Lower lobe of right lung (tissue), 2 donors: ENCODE data around the gene GIMAP8. TPM values are rescaled to one million over a fixed set of nuclear protein-coding genes. Genes with fewer than 3 reads are reported as not detected.

Experiments
- ATAC-seq, 2 donors: fragments of 200-7000 bp; cut with Tn5 transposase; one replicate each; pipeline ENCODE4 v1.9.1; 2020 to 2022; ENCODE audit warnings: mild to moderate bottlenecking in 2 of 2, moderate library complexity in 2 of 2
- DNase-seq: peaks from one replicate; pipeline ENCODE4 v3.0.0-alpha.2; 2020
- H3K27ac ChIP-seq: fragments of 200-600 bp; one replicate; pipeline ENCODE4 v1.8.0; 2022
- H3K27me3 ChIP-seq: fragments of 200-600 bp; one replicate; pipeline ENCODE4 v1.8.0; 2022; ENCODE audit warnings: low read depth
- H3K36me3 ChIP-seq: fragments of 200-600 bp; one replicate; pipeline ENCODE4 v1.8.0; 2022; ENCODE audit warnings: mild to moderate bottlenecking
- H3K4me1 ChIP-seq: fragments of 200-600 bp; one replicate; pipeline ENCODE4 v1.8.0; 2022
- H3K4me3 ChIP-seq: fragments of 200-600 bp; one replicate; pipeline ENCODE4 v1.8.0; 2022; ENCODE audit warnings: mild to moderate bottlenecking
- H3K9me3 ChIP-seq: fragments of 200-600 bp; one replicate; pipeline ENCODE4 v1.8.0; 2022
- intact Hi-C: fragments of 100-400 bp; cut with DNase I; formaldehyde crosslinking; loops from one replicate; pipeline ENCODE4 v1.11.0; 2022
- total RNA-seq: library from RNA; stranded (reverse); fragmentation: NEBNext Ultra II Directional; extraction: Animal tissue kit (Norgen Biotek cat#: 25700); gene quantifications from one replicate; pipeline ENCODE4 v1.2.1, GENCODE V29; 2021
- TF ChIP-seq, protein P1 (sequence below): fragments of 200-600 bp; IDR thresholded peaks from one replicate; pipeline ENCODE4 v1.8.0; 2022; ENCODE audit warnings: antibody characterized with exemption, mild to moderate bottlenecking
- donor health status: DM: no; HTN: yes; CAD: no; lungs with severe emphysema.

Gene GIMAP8
- total RNA-seq, 1 donor from 2014 or later: 44.4 TPM

- no peak for DNase-seq
- H3K9me3 ChIP-seq: no peaks in the 10 kb centered on the region
- no peaks in the 10 kb centered on the region for H3K27me3 ChIP-seq
- ATAC-seq: no peak
- TF ChIP-seq, protein P1, sequence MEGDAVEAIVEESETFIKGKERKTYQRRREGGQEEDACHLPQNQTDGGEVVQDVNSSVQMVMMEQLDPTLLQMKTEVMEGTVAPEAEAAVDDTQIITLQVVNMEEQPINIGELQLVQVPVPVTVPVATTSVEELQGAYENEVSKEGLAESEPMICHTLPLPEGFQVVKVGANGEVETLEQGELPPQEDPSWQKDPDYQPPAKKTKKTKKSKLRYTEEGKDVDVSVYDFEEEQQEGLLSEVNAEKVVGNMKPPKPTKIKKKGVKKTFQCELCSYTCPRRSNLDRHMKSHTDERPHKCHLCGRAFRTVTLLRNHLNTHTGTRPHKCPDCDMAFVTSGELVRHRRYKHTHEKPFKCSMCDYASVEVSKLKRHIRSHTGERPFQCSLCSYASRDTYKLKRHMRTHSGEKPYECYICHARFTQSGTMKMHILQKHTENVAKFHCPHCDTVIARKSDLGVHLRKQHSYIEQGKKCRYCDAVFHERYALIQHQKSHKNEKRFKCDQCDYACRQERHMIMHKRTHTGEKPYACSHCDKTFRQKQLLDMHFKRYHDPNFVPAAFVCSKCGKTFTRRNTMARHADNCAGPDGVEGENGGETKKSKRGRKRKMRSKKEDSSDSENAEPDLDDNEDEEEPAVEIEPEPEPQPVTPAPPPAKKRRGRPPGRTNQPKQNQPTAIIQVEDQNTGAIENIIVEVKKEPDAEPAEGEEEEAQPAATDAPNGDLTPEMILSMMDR: no peak
- no peaks in the 10 kb centered on the region for H3K36me3 ChIP-seq
- intact Hi-C loops: no loop called here
- peaks cover 29% of the 10 kb centered on the region for H3K4me1 ChIP-seq
- peak overlapping the region; percentile 97 for H3K27ac ChIP-seq
- H3K4me3 ChIP-seq: peak overlapping the region; percentile 88
Measured at GRCh38 chr7:150403376-150404171, 46.9 kb upstream of the GIMAP8 start.

DNA sequence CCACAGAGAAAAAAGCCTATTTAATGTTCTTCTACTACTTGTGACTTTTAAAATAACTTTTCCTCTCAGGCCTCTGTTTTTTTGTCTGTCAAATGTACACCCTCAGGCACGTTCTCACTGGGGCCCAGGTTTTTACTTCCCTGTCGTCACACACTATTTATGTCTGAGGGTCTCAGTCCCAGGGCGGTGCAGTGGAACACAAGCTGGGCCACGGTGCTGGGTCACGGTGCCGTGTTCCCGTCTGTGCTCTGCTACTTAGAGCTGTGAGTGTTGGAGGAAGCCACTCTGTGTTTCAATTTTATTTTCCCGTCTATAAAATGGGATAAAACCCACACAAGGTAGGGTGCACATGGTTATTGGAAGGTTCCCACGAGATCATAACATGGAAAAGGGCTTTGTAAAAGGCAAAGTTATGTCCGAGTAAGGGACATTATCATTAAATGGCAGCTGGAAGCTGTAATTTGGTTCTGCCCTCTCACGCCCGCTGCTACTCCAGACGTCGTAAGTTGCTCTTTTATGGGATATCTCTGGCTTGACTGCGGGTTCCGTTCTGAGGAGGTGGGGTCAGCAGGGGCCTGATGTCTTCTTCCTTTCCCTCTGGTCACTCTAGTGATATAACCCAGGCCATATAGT, 46.1 kb upstream of the GIMAP8 start:
- Histone ChIP-seq H3K27ac (peak overlapping the region; percentile 97), H3K27me3 (no peaks in the 10 kb centered on the region), H3K4me3 (peak overlapping the region; percentile 88), H3K36me3 (no peaks in the 10 kb centered on the region), H3K4me1 (peaks cover 29% of the 10 kb centered on the region), H3K9me3 (no peaks in the 10 kb centered on the region)
- TF ChIP-seq, protein P1: no peak
- DNase-seq (no peak), ATAC-seq (peak in 1 of 2 donors; percentile 3)
- intact Hi-C loops: no loop called here

GRCh38 chr7:150404805-150405583, 45.4 kb upstream of the GIMAP8 start:
- H3K4me1 ChIP-seq: peaks cover 29% of the 10 kb centered on the region
- intact Hi-C loops: no loop called here
- peak overlapping the region; percentile 88 for H3K4me3 ChIP-seq

GRCh38 chr7:150405584-150406311, 44.7 kb upstream of the GIMAP8 start:
- Histone ChIP-seq H3K36me3 (peaks cover 10% of the 10 kb centered on the region), H3K9me3 (no peaks in the 10 kb centered on the region), H3K4me3 (peak overlapping the region; percentile 88), H3K27me3 (no peaks in the 10 kb centered on the region), H3K27ac (peak overlapping the region; percentile 97), H3K4me1 (peaks cover 29% of the 10 kb centered on the region)
- ATAC-seq (peak; percentile 48 to 57), DNase-seq (no peak)
- intact Hi-C loops: no loop called here
- TF ChIP-seq, protein P1: no peak

More at GRCh38 chr7:150404805-150405583, 45.4 kb upstream of the GIMAP8 start:
- DNase-seq (peak; percentile 93), ATAC-seq (peak; percentile 96 to 97)
- no peaks in the 10 kb centered on the region for H3K27me3 ChIP-seq
- TF ChIP-seq, protein P1: no peak
- no peaks in the 10 kb centered on the region for H3K9me3 ChIP-seq
- H3K36me3 ChIP-seq: peaks cover 3% of the 10 kb centered on the region
- peak overlapping the region; percentile 97 for H3K27ac ChIP-seq

DNA sequence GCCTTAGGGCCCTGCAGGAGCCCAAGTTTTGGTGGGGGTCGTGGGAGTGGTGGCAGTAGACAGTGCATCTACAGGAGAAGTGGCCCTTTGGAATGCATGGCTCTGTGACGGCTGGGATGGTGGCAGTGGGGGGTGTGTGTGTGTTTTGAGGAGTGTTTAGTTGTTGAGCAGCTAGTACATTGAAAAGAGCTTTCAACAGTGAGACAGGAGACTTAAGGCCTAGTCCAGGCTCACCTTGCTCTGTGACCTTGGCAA, 44.2 kb upstream of the GIMAP8 start:
- DNase-seq (no peak), ATAC-seq (no peak)

More for the DNA sequence above, 44.2 kb upstream of the GIMAP8 start:
- intact Hi-C loops: no loop called here
- TF ChIP-seq, protein P1: no peak
- Histone ChIP-seq H3K27ac (peak overlapping the region; percentile 97), H3K4me3 (peak overlapping the region; percentile 88), H3K4me1 (peaks cover 29% of the 10 kb centered on the region), H3K36me3 (peaks cover 14% of the 10 kb centered on the region), H3K9me3 (no peaks in the 10 kb centered on the region), H3K27me3 (no peaks in the 10 kb centered on the region)
